SW 1271 (cell line): ENCODE measurements around the gene FTHL17.

Source experiments
- DNase-seq, 2 experiments: peaks; one replicate each; lab custom pipeline; 2025; lab: John Stamatoyannopoulos, UW

FTHL17 gene

GRCh38 chrX:31071725-31072124 lies at the start of gene FTHL17:
FTHL17 (minus strand) TSS chrX:31072041; CDS start chrX:31071953, 88 bp downstream.
- no peak for DNase-seq

DNA sequence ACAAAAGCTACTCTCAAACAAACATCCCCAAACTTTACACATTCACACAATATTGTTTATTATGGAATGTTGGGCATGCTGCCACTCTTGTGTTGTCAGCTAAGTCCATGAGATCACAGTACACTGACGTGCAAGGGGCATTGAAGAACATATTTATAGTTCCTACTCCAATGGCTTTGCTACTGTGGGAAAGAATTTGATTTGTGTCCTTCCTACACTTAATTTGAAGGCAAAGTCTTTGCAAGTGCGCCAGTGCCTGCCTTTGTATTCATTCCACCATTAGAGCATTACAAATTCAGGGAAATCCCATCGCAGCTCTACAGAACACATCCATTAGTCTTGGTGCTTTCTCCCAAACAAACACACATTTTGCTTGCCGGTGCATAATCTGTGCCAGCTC lies 45.4 kb upstream of the FTHL17 start:
- no peak for DNase-seq

DNA sequence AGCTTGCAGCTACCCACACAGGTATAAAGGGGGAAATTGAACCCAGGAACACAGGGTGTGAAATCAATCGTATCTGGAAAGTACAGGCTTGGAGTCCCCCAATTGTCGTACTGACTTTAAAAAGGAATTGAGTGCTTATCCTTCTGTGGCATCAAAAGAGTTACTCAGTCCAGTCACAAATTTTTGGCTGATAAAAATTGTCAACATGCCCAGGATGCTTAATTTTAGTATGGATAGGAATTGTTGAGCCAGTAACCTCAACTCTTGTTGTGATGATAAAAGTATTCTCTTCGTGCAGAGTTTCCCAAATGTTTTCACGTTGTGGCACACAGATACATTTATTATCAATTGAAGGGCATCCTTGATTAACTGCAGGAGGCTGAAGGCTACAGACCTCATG lies 43.6 kb upstream of the FTHL17 start:
- DNase-seq, result no peak

DNA sequence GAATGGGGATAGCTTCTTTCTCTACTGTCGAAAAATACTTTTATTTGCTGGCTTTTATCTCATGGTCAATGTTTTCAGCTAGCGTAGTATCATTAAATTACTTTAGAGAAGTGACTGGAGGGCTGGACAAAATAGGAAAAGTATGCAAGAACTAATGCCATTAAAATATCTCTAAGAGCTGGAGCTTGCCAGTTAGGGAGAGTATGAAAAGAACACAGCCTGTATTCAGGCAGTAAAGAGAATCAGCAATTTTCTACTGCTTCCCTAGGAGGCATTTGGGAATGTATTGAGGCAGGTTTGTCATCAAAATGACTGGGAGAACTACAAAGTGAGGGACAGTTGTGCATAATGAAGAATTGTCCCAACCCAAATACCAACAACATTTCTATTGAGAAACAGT lies 43.0 kb upstream of the FTHL17 start:
- DNase-seq, result no peak

GRCh38 chrX:31112226-31112999 lies 40.6 kb upstream of the FTHL17 start:
- DNase-seq, result no peak

DNA sequence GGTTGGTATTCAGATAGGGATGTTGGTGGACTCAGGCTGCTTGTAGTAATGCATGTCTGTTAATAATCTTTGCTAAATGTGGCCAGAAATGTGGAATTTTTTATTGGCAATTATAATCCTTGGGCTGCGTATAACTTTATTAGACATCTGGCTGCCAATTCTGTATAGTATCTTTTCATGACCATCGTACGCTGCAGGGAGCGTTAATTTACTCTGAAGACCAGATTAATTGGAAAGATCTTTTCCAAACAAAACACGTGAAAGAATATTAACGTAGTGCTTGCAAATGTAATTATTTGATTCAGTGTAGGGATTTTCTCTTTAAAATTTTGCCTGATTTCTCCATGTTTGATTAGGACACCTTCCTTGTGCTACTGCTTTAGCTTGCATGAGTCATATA lies 38.8 kb upstream of the FTHL17 start:
- DNase-seq, result no peak

DNA sequence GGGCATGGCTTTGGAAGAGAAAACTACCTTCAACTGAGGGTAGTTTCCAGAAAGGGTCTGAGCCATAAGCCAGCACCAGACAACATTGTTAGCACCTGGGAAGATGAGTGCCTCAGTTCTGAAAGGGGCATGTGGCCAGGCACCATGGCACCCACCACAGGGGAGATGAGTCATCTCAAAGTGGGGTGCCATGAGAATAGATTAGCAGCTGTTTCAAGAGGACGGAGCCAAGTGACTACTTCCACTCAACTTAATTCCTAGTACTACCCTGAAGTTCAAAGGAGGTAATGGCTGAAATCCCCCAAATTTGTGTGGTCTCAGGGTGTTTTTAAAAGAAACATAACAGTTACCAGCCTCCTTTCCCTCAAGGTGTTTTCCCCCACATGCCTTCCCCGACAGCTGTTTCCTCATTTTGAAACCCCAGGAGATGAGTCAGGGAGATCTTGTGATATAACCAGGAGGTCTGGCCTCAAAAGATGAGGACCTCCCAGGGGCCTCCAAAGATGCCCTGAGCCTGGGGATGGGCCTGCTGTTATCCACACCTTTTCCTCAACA lies 27.8 kb upstream of the FTHL17 start:
- no peak for DNase-seq

GRCh38 chrX:31098079-31098478 lies 26.2 kb upstream of the FTHL17 start:
- DNase-seq, result no peak

- no peak for DNase-seq
These were observed 21.8 kb upstream of the FTHL17 start for GRCh38 chrX:31093639-31093975.

- no peak for DNase-seq
These were observed 21.3 kb upstream of the FTHL17 start for GRCh38 chrX:31092970-31093638.

DNA sequence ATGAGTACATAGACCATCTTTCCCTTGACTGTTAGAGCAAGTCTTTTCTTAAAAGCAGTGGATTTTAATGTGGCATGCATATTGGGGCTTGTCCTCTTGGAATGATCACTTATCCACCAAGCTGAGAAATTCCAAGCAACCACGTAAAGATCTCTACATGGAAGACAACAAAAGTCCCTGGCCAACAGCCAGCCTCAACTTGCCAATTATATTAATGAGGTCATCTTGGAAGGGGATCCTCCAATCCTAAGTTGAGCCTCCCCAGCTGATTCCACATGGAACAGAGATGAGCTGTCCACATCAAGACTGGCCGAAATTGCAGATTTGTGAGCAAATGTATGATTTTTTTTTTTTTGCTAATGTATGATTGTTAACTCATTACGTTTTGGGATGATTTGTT lies 20.6 kb upstream of the FTHL17 start:
- DNase-seq, result no peak

DNA sequence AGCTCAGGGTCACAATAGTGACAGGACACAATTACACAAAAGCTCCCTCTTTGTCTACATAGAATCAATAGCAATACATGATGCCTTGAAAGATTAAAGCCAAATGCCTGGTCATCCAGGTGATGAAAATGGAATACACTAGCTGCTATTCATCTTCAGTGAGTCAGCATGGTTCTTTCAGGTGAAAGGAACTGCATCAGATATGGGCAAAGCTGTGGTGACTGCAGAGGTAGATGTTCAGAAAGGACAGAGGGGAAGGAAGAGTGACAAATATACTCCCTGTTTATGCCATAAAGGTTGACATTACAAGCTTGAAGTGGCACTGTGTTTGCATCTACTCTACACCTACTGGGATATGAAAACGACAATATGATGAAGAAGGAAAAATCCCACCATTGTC lies 20.0 kb upstream of the FTHL17 start:
- DNase-seq, result no peak

DNA sequence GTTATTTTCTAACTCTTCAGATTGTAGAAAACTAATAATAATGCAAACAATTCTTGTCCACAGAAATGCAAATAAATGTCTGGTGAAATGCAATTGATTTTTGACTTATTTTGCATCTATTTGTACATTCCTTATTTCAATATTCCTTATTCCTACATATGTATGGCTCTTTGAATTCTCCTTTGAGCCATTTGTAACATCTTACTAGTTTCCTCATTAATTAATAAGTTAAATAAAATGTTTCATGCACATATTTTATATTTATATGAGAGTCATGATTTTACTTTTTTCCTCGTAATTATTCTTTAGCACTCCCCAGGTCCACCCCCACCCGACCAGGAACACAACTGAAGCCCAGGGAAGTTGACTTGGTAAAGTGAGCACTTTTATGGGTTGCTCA lies 2.7 kb upstream of the FTHL17 start:
- no peak for DNase-seq

GRCh38 chrX:31071262-31071661 lies 579 bp downstream of the FTHL17 start:
- DNase-seq, result no peak

GRCh38 chrX:31070057-31070468 lies 1.8 kb downstream of the FTHL17 start:
- no peak for DNase-seq

DNA sequence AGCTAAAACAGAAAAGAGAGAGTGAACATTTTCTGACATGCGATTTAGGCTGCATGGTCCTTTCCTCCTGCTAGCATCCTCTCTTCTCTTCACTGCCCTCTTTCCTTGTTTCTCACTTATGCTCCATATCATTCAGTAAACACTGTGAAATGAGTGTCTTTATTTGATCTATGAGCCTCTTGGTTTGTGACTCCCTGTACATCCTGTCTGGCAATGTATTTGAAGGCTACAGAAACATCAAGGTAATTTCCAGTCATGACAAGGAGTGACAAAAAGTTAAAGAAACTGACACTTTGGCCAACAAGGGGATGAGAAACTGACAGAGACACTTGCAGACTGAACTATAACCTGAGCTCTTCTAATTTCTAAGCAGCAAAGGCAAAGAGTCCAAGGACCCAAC lies 8.7 kb downstream of the FTHL17 start:
- DNase-seq, result no peak

- DNase-seq, result no peak
These were observed 10.8 kb downstream of the FTHL17 start for GRCh38 chrX:31061091-31061490.

GRCh38 chrX:31060016-31060415 lies 11.8 kb downstream of the FTHL17 start:
- no peak for DNase-seq

DNA sequence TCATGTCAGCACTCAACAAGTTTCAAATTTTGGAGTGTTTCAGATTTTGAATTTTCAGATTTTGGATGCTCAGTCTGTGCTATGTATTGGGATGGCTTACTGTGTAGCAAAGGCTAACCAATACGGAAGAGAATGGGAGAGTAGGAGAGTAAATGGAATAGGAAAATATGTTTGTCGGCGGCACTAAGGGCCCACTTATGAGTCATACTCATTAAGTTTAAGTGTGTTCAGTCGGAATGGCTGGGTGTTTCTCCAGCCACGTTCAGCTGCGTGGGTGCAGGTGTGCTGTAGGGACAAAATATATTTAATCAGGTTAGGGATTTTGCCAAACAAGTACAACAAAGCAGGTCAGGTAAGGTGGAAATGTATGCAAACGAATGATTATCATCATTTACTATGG lies 13.6 kb downstream of the FTHL17 start:
- DNase-seq, result no peak

- DNase-seq, result no peak
These were observed 14.2 kb downstream of the FTHL17 start for GRCh38 chrX:31057691-31058090.

- DNase-seq, result no peak
These were observed 14.6 kb downstream of the FTHL17 start for GRCh38 chrX:31057291-31057690.

DNA sequence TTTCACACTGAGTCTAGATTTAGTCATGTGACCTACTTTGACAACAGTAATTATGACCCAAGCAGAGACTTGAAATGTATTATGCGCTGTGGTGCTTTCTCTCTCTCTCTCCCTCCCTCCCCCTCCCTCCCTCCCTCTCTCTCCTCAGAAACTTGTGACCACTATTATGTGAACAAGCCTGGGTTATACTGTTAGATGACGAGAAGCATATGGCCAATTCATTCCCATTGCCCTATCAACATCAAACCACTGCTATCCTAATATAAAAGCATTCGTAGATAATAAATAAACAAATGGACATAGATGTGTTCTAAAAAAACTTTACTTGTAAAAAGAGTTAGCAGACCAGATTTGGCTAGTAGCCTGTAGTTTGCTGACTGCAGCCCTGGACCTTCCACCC lies 18.2 kb downstream of the FTHL17 start:
- DNase-seq, result no peak

GRCh38 chrX:31039327-31039711 lies 32.5 kb downstream of the FTHL17 start:
- DNase-seq, result no peak
